H1 (cell line): ENCODE results near the gene SLC38A10. TPM values are rescaled to one million over a fixed set of nuclear protein-coding genes. Genes with fewer than 3 reads are reported as not detected.

Source experiments
- CTCF ChIA-PET: fragments of 300-600 bp; sonication (Branson Sonifier 250); formaldehyde crosslinking; loops from one replicate; lab custom pipeline; 2021; ENCODE audit not compliant: partially characterized antibody; lab: Charles Lee
- POLR2A ChIA-PET: fragments of 300-600 bp; sonication (Branson Sonifier 250); formaldehyde crosslinking; loops from one replicate; lab custom pipeline; 2021; ENCODE audit warnings: inconsistent platforms; ENCODE audit not compliant: partially characterized antibody; lab: Charles Lee
- DNase-seq, 2 experiments: peaks; one replicate each; pipeline versions ENCODE4 v3.0.0 to v3.0.0-alpha.2; 2010 to 2022; ENCODE audit warnings: low spot score in 2 of 2, low read depth in 1 of 2, mixed read lengths in 1 of 2
- FAIRE-seq: peaks from 2 replicates; lab custom pipeline; 2011; peaks lifted over from hg19 to GRCh38; lab: Jason Lieb, UNC
- H2AFZ ChIP-seq: 2 replicates; pipeline ENCODE4 v1.8.1; 2012; ENCODE audit warnings: low read length, inconsistent platforms
- H2AK5ac ChIP-seq: 2 replicates; pipeline ENCODE4 v1.6.1; 2013; ENCODE audit warnings: low read depth, low read length
- H2BK120ac ChIP-seq: replicated peaks from 2 replicates; pipeline ENCODE3; 2013; ENCODE audit warnings: low read depth, low read length, inconsistent platforms
- H2BK12ac ChIP-seq: 2 replicates; pipeline ENCODE4 v1.6.1; 2013; ENCODE audit warnings: low read depth, low read length
- H2BK15ac ChIP-seq: 2 replicates; pipeline ENCODE4 v1.6.1; 2013; ENCODE audit warnings: low read length
- H2BK20ac ChIP-seq: 2 replicates; pipeline ENCODE4 v1.6.1; 2013; ENCODE audit warnings: low read length
- H2BK5ac ChIP-seq: 2 replicates; pipeline ENCODE4 v1.6.1; 2013; ENCODE audit warnings: low read depth, low read length
- H3K14ac ChIP-seq: 2 replicates; pipeline ENCODE4 v1.6.1; 2013; ENCODE audit warnings: inconsistent platforms; ENCODE audit not compliant: insufficient read length
- H3K18ac ChIP-seq: 2 replicates; pipeline ENCODE4 v1.6.1; 2013; ENCODE audit warnings: low read length; ENCODE audit errors: extremely low read depth
- H3K23ac ChIP-seq: 2 replicates; pipeline ENCODE4 v1.6.1; 2013; ENCODE audit warnings: inconsistent platforms; ENCODE audit not compliant: insufficient read length
- H3K23me2 ChIP-seq: 2 replicates; pipeline ENCODE4 v1.6.1; 2013; ENCODE audit warnings: low read depth, low read length
- H3K27ac ChIP-seq: 2 replicates; pipeline ENCODE4 v1.6.1; 2011; ENCODE audit warnings: low read depth, low read length, inconsistent platforms
- H3K27me3 ChIP-seq, 4 experiments: replicated peaks in 1 of 4; 1 replicate in 1 of 4; 2 replicates in 3 of 4; pipeline versions ENCODE4 v1.6.1 to v1.8.1; 2011 to 2013; ENCODE audit warnings: low read length in 3 of 4, mild to moderate bottlenecking in 3 of 4, inconsistent platforms in 2 of 4, mixed read lengths in 2 of 4, moderate library complexity in 1 of 4; ENCODE audit not compliant: control insufficient read depth in 3 of 4, insufficient read depth in 3 of 4; ENCODE audit errors: extremely low read depth in 1 of 4
- H3K36me3 ChIP-seq, 4 experiments: 2 replicates each; pipeline versions ENCODE4 v1.6.1 to v1.8.1; 2011 to 2013; ENCODE audit warnings: mild to moderate bottlenecking in 4 of 4, low read length in 3 of 4, moderate library complexity in 2 of 4, control low read depth in 1 of 4, inconsistent platforms in 1 of 4; ENCODE audit not compliant: insufficient read depth in 4 of 4, control insufficient read depth in 2 of 4
- H3K4ac ChIP-seq: replicated peaks from 2 replicates; pipeline ENCODE3; 2013; ENCODE audit warnings: low read length, low read depth, mixed read lengths, inconsistent platforms; ENCODE audit not compliant: insufficient read length
- H3K4me1 ChIP-seq, 4 experiments: replicated peaks in 1 of 4; 1 replicate in 1 of 4; 2 replicates in 3 of 4; pipeline versions ENCODE4 v1.6.1 to v1.8.1; 2011 to 2013; ENCODE audit warnings: low read length in 3 of 4, inconsistent platforms in 2 of 4, mixed read lengths in 1 of 4; ENCODE audit not compliant: insufficient read depth in 4 of 4, control insufficient read depth in 3 of 4
- H3K4me2 ChIP-seq, 2 experiments: 2 replicates each; pipeline versions ENCODE4 v1.6.1 to v1.8.1; 2011 to 2013; ENCODE audit warnings: low read depth in 2 of 2, low read length in 2 of 2, control low read depth in 1 of 2, inconsistent platforms in 1 of 2, mild to moderate bottlenecking in 1 of 2; ENCODE audit not compliant: insufficient read depth in 1 of 2
- H3K4me3 ChIP-seq, 4 experiments: fragments of 200-600, 300-600 bp in 1 of 4; sonication (generic), shearing (Covaris generic), sonication (Bioruptor Twin) in 1 of 4; 2 replicates each; pipeline versions ENCODE4 v1.5.1 to v1.8.1; 2011 to 2016; ENCODE audit warnings: low read length in 4 of 4, low read depth in 3 of 4, control low read depth in 2 of 4, inconsistent platforms in 2 of 4, mild to moderate bottlenecking in 2 of 4, mixed read lengths in 1 of 4, moderate library complexity in 1 of 4; ENCODE audit not compliant: insufficient read depth in 2 of 4; ENCODE audit errors: extremely low read depth in 1 of 4
- H3K56ac ChIP-seq: replicated peaks from 2 replicates; pipeline ENCODE3; 2013; ENCODE audit warnings: low read depth, mild to moderate bottlenecking, mixed read lengths, low read length, inconsistent platforms; ENCODE audit not compliant: insufficient read length
- H3K79me1 ChIP-seq: 2 replicates; pipeline ENCODE4 v1.6.1; 2013; ENCODE audit warnings: low read depth, low read length, control low read depth
- H3K79me2 ChIP-seq, 2 experiments: 2 replicates each; pipeline versions ENCODE4 v1.6.1 to v1.8.1; 2012 to 2013; ENCODE audit warnings: low read length in 2 of 2, mild to moderate bottlenecking in 2 of 2, inconsistent platforms in 1 of 2; ENCODE audit not compliant: insufficient read depth in 2 of 2, control insufficient read depth in 1 of 2
- H3K9ac ChIP-seq, 4 experiments: replicated peaks in 1 of 4; 1 replicate in 1 of 4; 2 replicates in 3 of 4; pipeline versions ENCODE4 v1.6.1 to v1.8.1; 2011 to 2013; ENCODE audit warnings: low read depth in 3 of 4, low read length in 3 of 4, control low read depth in 2 of 4, mild to moderate bottlenecking in 2 of 4, moderate library complexity in 2 of 4, inconsistent platforms in 1 of 4; ENCODE audit errors: extremely low read depth in 1 of 4
- H3K9me3 ChIP-seq, 2 experiments: 2 replicates each; pipeline versions ENCODE4 v1.6.1 to v1.8.1; 2012 to 2013; ENCODE audit warnings: mild to moderate bottlenecking in 2 of 2, moderate library complexity in 2 of 2, control low read depth in 1 of 2, inconsistent platforms in 1 of 2, low read depth in 1 of 2, low read length in 1 of 2, mixed read lengths in 1 of 2; ENCODE audit not compliant: insufficient read depth in 2 of 2
- H4K20me1 ChIP-seq, 2 experiments: replicated peaks in 1 of 2; 2 replicates each; pipeline versions ENCODE3 to v1.8.1; 2011 to 2013; ENCODE audit warnings: inconsistent platforms in 2 of 2, low read length in 2 of 2, mild to moderate bottlenecking in 1 of 2; ENCODE audit not compliant: insufficient read depth in 2 of 2, control insufficient read depth in 1 of 2
- H4K5ac ChIP-seq: 2 replicates; pipeline ENCODE4 v1.6.1; 2013; ENCODE audit warnings: low read length, low read depth, mixed read lengths, inconsistent platforms; ENCODE audit not compliant: insufficient read length
- H4K8ac ChIP-seq: 2 replicates; pipeline ENCODE4 v1.8.0; 2013; ENCODE audit warnings: mild to moderate bottlenecking, moderate library complexity, low read length, inconsistent platforms; ENCODE audit not compliant: insufficient read depth; ENCODE audit errors: extremely low read depth
- H4K91ac ChIP-seq: replicated peaks from 2 replicates; pipeline ENCODE3; 2013; ENCODE audit warnings: low read length, mixed read lengths, inconsistent platforms; ENCODE audit not compliant: insufficient read length
- KDM1A ChIP-seq: fragments of 200-600, 300-600 bp; sonication (generic); IDR thresholded peaks from 2 replicates; pipeline ENCODE4 v1.7.1; 2016; ENCODE audit warnings: mild to moderate bottlenecking, low read length, borderline replicate concordance
- POU5F1 ChIP-seq: IDR thresholded peaks from 2 replicates; pipeline ENCODE4 v1.6.1; 2011; ENCODE audit warnings: low read depth, mild to moderate bottlenecking, low read length, moderate library complexity
- SAP30 ChIP-seq: fragments of 300-600 bp; sonication (generic); IDR thresholded peaks from 2 replicates; pipeline ENCODE4 v1.7.1; 2012; ENCODE audit warnings: low read length, moderate library complexity, mild to moderate bottlenecking, inconsistent platforms; ENCODE audit not compliant: insufficient read depth, insufficient replicate concordance
- SIRT6 ChIP-seq: IDR thresholded peaks from one replicate; pipeline ENCODE4 v1.7.1; 2012; ENCODE audit warnings: low read length, inconsistent platforms
- SRF ChIP-seq: IDR thresholded peaks from 2 replicates; pipeline ENCODE4 v1.6.1; 2011; ENCODE audit warnings: mild to moderate bottlenecking, low read depth, low read length, moderate library complexity
- SUZ12 ChIP-seq: fragments of 200-600 bp; sonication (generic); IDR thresholded peaks from 2 replicates; pipeline ENCODE4 v1.6.1; 2012; ENCODE audit warnings: mild to moderate bottlenecking, inconsistent platforms, low read length, moderate library complexity, mixed read lengths
- WGBS, 2 experiments: shearing (Covaris generic) in 1 of 2; methylation state at CpG; one replicate each; pipeline versions ENCODE4 v1.1.6 to v1.1.7; 2013 to 2015; ENCODE audit warnings: low lambda C conversion rate in 2 of 2, mixed read lengths in 2 of 2, inconsistent platforms in 1 of 2, low coverage in 1 of 2, missing lambda C conversion rate in 1 of 2; ENCODE audit not compliant: insufficient replicate concordance in 2 of 2, insufficient coverage in 1 of 2, insufficient read length in 1 of 2; ENCODE audit errors: extremely low coverage in 1 of 2, missing lambda C conversion rate in 1 of 2; 5-methylcytosine and 5-hydroxymethylcytosine counted together
- polyA plus RNA-seq, 7 experiments: library from polyadenylated mRNA; depleted of rRNA in 3 of 7; stranded (reverse) in 5 of 7; unstranded in 2 of 7; fragments of >200 nt in 5 of 7; fragments of 200-250 nt in 2 of 7; gene quantifications; 1 replicate in 5 of 7; 2 replicates in 1 of 7; 4 replicates in 1 of 7; pipeline versions ENCODE4 v1.2.1 to v1.2.3, GENCODE V29; 2011 to 2013; ENCODE audit warnings: missing spikeins in 2 of 7, mixed read lengths in 2 of 7
- total RNA-seq: library from RNA; stranded (reverse); fragmentation: NEBNext Ultra II Directional; extraction: Animal tissue kit (Norgen Biotek cat#: 25700); gene quantifications from 2 replicates; pipeline ENCODE4 v1.2.1, GENCODE V29; 2021

The SLC38A10 gene
- total and polyA plus RNA-seq, 2 of the 8 experiments (the other 6 are each of a cell fraction or from before 2014, with no cell fraction given) = 26.4 to 41.0 TPM

GRCh38 chr17:81298991-81299738 lies 4.1 kb upstream of the SLC38A10 start:
- peaks cover 3 to 6% (median 4%) of the 10 kb centered on the region in 4 experiments; a peak in 5 of 7 replicates for H3K4me1 ChIP-seq
- no peak overlapping the region for H2BK15ac ChIP-seq
- H2BK120ac ChIP-seq = no peak overlapping the region
- peaks cover 0 to 6% of the 10 kb centered on the region in 2 experiments for H4K20me1 ChIP-seq
- H4K8ac ChIP-seq = no peak overlapping the region
- H4K5ac ChIP-seq = no peak overlapping the region
- H2BK12ac ChIP-seq = no peak overlapping the region
- POLR2A ChIA-PET = interaction anchor here (1.3 kb wide), 1 partner anchor 98 kb away, joined by 3 read pairs; no protein-coding TSS in a partner anchor
- TF ChIP-seq SAP30 = no peak
- no peak for TF ChIP-seq SRF
- TF ChIP-seq KDM1A = no peak
- no peak for TF ChIP-seq SIRT6
- TF ChIP-seq SUZ12 = no peak
- no peak for TF ChIP-seq POU5F1
- TF ChIP-seq, all 59 proteins: peak for 0
- no peak overlapping the region for H3K4me2 ChIP-seq
- CTCF ChIA-PET = interaction anchor here (0.7 to 2.4 kb wide), 6 partner anchors 9 to 185 kb away, joined by 3 to 8 read pairs (median 3); no protein-coding TSS in a partner anchor
- H3K56ac ChIP-seq = no peak overlapping the region
- FAIRE-seq (no peak), DNase-seq (no peak)
- no peak overlapping the region for H3K23ac ChIP-seq
- H3K9me3 ChIP-seq = no peaks in the 10 kb centered on the region
- H3K79me2 ChIP-seq = 0 out of 4 replicates have a peak, but pooled peaks cover 0 to 2% of the 10 kb centered on the region in 2 experiments
- H3K27ac ChIP-seq = no peak overlapping the region
- no peak overlapping the region for H3K4ac ChIP-seq
- no peaks in the 10 kb centered on the region for H3K36me3 ChIP-seq
- H4K91ac ChIP-seq = no peak overlapping the region
- 94% methylated on average over 15 of the region's 15 CpGs; no CpG with 5 or more reads in 1 of the 2 experiments for WGBS, 2 experiments
- H3K23me2 ChIP-seq = peaks cover 12% of the 10 kb centered on the region
- no peaks in the 10 kb centered on the region for H3K27me3 ChIP-seq
- H3K9ac ChIP-seq = no peak overlapping the region
- H3K4me3 ChIP-seq = no peak overlapping the region
- H2BK5ac ChIP-seq = no peak overlapping the region
- H2BK20ac ChIP-seq = no peak overlapping the region
- H2AK5ac ChIP-seq = no peak overlapping the region
- H3K14ac ChIP-seq = no peak overlapping the region
- H2AFZ ChIP-seq = no peak overlapping the region
- H3K18ac ChIP-seq = no peak overlapping the region
- H3K79me1 ChIP-seq = peaks cover 4% of the 10 kb centered on the region
